GM12878 (cell line): ENCODE data around the gene SULT6B1. TPM values are rescaled to one million over a fixed set of nuclear protein-coding genes. Genes with fewer than 3 reads are reported as not detected.

Experiments used
- ATAC-seq: fragments of 200-7000 bp; cut with Tn5 transposase; 3 replicates; pipeline ENCODE4 v1.9.1; 2020; ENCODE audit warnings: mild to moderate bottlenecking, moderate library complexity
- BruUV-seq: library from RNA; stranded (reverse); fragments of 400-500 nt; replicated peaks from 2 replicates; lab custom pipeline; 2021; lab: Mats Ljungman, UMichigan
- CTCF ChIA-PET: fragments of 300-600 bp; sonication (Branson Sonifier 250); formaldehyde crosslinking; extraction: SDS; loops from one replicate; lab custom pipeline; 2021; ENCODE audit warnings: inconsistent platforms; lab: Yijun Ruan, JAX
- POLR2A ChIA-PET: fragments of 350-600 bp; formaldehyde crosslinking; extraction: SDS; loops from one replicate; lab custom pipeline; 2021; ENCODE audit warnings: inconsistent platforms; lab: Charles Lee
- RAD21 ChIA-PET: fragments of 300-600 bp; sonication (Branson Sonifier 250); formaldehyde crosslinking; loops from one replicate; lab custom pipeline; 2023; ENCODE audit warnings: antibody characterized with exemption; ENCODE audit not compliant: unreplicated experiment; lab: Charles Lee
- SMC1A ChIA-PET: fragments of 300-600 bp; sonication (Branson Sonifier 250); formaldehyde crosslinking; loops from one replicate; lab custom pipeline; 2023; ENCODE audit not compliant: unreplicated experiment, uncharacterized antibody; lab: Charles Lee
- DNase-seq: peaks from one replicate; pipeline ENCODE4 v3.0.0-alpha.2; 2011; ENCODE audit warnings: low read depth, low spot score
- FAIRE-seq: peaks from 3 replicates; lab custom pipeline; 2011; peaks lifted over from hg19 to GRCh38; lab: Jason Lieb, UNC
- H2AFZ ChIP-seq: 2 replicates; pipeline ENCODE4 v1.6.0; 2011; ENCODE audit warnings: low read depth, low read length, control low read depth; ENCODE audit not compliant: control insufficient read depth
- H3K27ac ChIP-seq: 2 replicates; pipeline ENCODE4 v1.5.1; 2011; ENCODE audit warnings: control low read depth; ENCODE audit not compliant: control insufficient read depth, insufficient read depth
- H3K27me3 ChIP-seq, 2 experiments: replicated peaks in 1 of 2; 2 replicates each; pipeline versions ENCODE4 v1.6.0 to v1.6.1; 2011; ENCODE audit warnings: low read length in 1 of 2; ENCODE audit not compliant: control insufficient read depth in 2 of 2, insufficient read depth in 2 of 2
- H3K36me3 ChIP-seq, 2 experiments: 2 replicates each; pipeline ENCODE4 v1.5.1; 2011; ENCODE audit warnings: low read length in 1 of 2; ENCODE audit not compliant: control insufficient read depth in 2 of 2, insufficient read depth in 2 of 2
- H3K4me1 ChIP-seq: 2 replicates; pipeline ENCODE4 v1.6.1; 2011; ENCODE audit warnings: mild to moderate bottlenecking, low read length, moderate library complexity, mixed read lengths; ENCODE audit not compliant: control insufficient read depth, insufficient read depth
- H3K4me2 ChIP-seq: 2 replicates; pipeline ENCODE4 v1.6.0; 2011; ENCODE audit warnings: control low read depth; ENCODE audit not compliant: control insufficient read depth, insufficient read depth
- H3K4me3 ChIP-seq: fragments of 200-600 bp; sonication (generic); 2 replicates; pipeline ENCODE4 v1.5.1; 2016
- H3K79me2 ChIP-seq: 2 replicates; pipeline ENCODE4 v1.6.0; 2011; ENCODE audit warnings: low read length; ENCODE audit not compliant: control insufficient read depth, insufficient read depth
- H3K9ac ChIP-seq: 2 replicates; pipeline ENCODE4 v1.8.0; 2011; ENCODE audit warnings: low read length, control low read depth, mixed read lengths; ENCODE audit not compliant: control insufficient read depth, insufficient read depth
- H3K9me3 ChIP-seq: replicated peaks from 3 replicates; pipeline ENCODE4 v1.5.1; 2011; ENCODE audit warnings: mild to moderate bottlenecking, low read length; ENCODE audit not compliant: control insufficient read depth, insufficient read depth
- H4K20me1 ChIP-seq: 2 replicates; pipeline ENCODE4 v1.6.0; 2011; ENCODE audit not compliant: control insufficient read depth, insufficient read depth
- BCL3 ChIP-seq: IDR thresholded peaks from 2 replicates; pipeline ENCODE4 v1.6.1; 2011; ENCODE audit warnings: borderline replicate concordance, low read depth, mild to moderate bottlenecking, moderate library complexity, low read length; ENCODE audit not compliant: insufficient read depth, poor library complexity, severe bottlenecking
- GABPA ChIP-seq: IDR thresholded peaks from 2 replicates; pipeline ENCODE4 v1.6.1; 2014; ENCODE audit warnings: antibody characterized with exemption, low read depth, mild to moderate bottlenecking, inconsistent platforms
- JUNB ChIP-seq: IDR thresholded peaks from 2 replicates; pipeline ENCODE4 v1.6.1; 2016; ENCODE audit warnings: antibody characterized with exemption, mild to moderate bottlenecking
- LARP7 ChIP-seq: fragments of 450-650 bp; IDR thresholded peaks from 2 replicates; pipeline ENCODE4 v1.6.1; 2017; ENCODE audit warnings: mild to moderate bottlenecking
- MXI1 ChIP-seq: fragments of 150-350 bp; IDR thresholded peaks from 2 replicates; pipeline ENCODE4 v1.6.1; 2011; ENCODE audit warnings: low read depth, mild to moderate bottlenecking, inconsistent platforms, low read length, improper control_type of control experiment
- POLR2AphosphoS5 ChIP-seq: IDR thresholded peaks from 2 replicates; pipeline ENCODE4 v1.6.1; 2011; ENCODE audit warnings: mild to moderate bottlenecking, low read length, inconsistent platforms
- RAD21 ChIP-seq: IDR thresholded peaks from 2 replicates; pipeline ENCODE4 v1.6.1; 2011; ENCODE audit warnings: mild to moderate bottlenecking, low read depth, low read length, moderate library complexity; ENCODE audit not compliant: insufficient read depth
- RCOR1 ChIP-seq: conservative IDR thresholded peaks from 2 replicates; pipeline ENCODE4 v1.6.1; 2012; ENCODE audit warnings: low read depth, low read length, improper control_type of control experiment
- YBX1 ChIP-seq: fragments of 450-650 bp; IDR thresholded peaks from 2 replicates; pipeline ENCODE4 v1.6.1; 2016; ENCODE audit warnings: antibody characterized with exemption
- WGBS: methylation state at CpG from one replicate; pipeline ENCODE4 v1.1.6; 2016; ENCODE audit warnings: low lambda C conversion rate; ENCODE audit not compliant: insufficient replicate concordance, insufficient coverage; ENCODE audit errors: missing lambda C conversion rate; 5-methylcytosine and 5-hydroxymethylcytosine counted together
- in situ Hi-C: fragments of 300-500 bp; cut with MboI; formaldehyde crosslinking; loops from 9 replicates; pipeline ENCODE4 v1.14.3; 2018; ENCODE audit warnings: mixed read lengths
- intact Hi-C: fragments of 100-400 bp; cut with micrococcal nuclease; formaldehyde crosslinking; loops from one replicate; pipeline ENCODE4 v1.14.2; 2022; ENCODE audit not compliant: unreplicated experiment
- polyA plus RNA-seq, 11 experiments: library from polyadenylated mRNA; depleted of rRNA in 4 of 11; unstranded in 6 of 11; stranded (reverse) in 5 of 11; fragments of >200 nt; fragmentation: Nextera tagmentation in 4 of 11; fragmentation: Illumina TruSeq in 1 of 11; extraction: Ambion mirVana in 4 of 11; extraction: Trizol in 1 of 11; gene quantifications; 1 replicate in 1 of 11; 2 replicates in 10 of 11; pipeline versions ENCODE4 v1.2.1 to v1.2.3, GENCODE V29; 2011 to 2016; ENCODE audit warnings: inconsistent platforms in 2 of 11, missing spikeins in 2 of 11, low read depth in 1 of 11
- total RNA-seq, 4 experiments: library from RNA; depleted of rRNA in 3 of 4; stranded (reverse); fragments of >200 nt in 3 of 4; fragmentation: Illumina TruSeq in 1 of 4; extraction: Trizol in 1 of 4; gene quantifications; 2 replicates each; pipeline versions ENCODE4 v1.2.1 to v1.2.3, GENCODE V29; 2013 to 2021
- TF ChIP-seq, protein P1 (sequence below), 3 experiments: IDR thresholded peaks in 2 of 3; conservative IDR thresholded peaks in 1 of 3; 2 replicates each; pipeline ENCODE4 v1.5.1; 2011; ENCODE audit warnings: low read depth in 3 of 3, low read length in 3 of 3, mild to moderate bottlenecking in 3 of 3, control low read depth in 2 of 3, moderate library complexity in 2 of 3, inconsistent platforms in 1 of 3, mixed read lengths in 1 of 3; ENCODE audit not compliant: control insufficient read depth in 2 of 3, insufficient read depth in 1 of 3; ENCODE audit errors: extremely low read depth in 1 of 3
- TF ChIP-seq, protein P2 (sequence below): fragments of 450-650 bp; formaldehyde crosslinking; IDR thresholded peaks from 2 replicates; pipeline ENCODE4 v1.4.0; 2020; ENCODE audit warnings: mild to moderate bottlenecking, moderate library complexity

The SULT6B1 gene
- total and polyA plus RNA-seq, 10 of the 15 experiments (the other 5 are each of a cell fraction or from before 2014, with no cell fraction given), result not detected

DNA sequence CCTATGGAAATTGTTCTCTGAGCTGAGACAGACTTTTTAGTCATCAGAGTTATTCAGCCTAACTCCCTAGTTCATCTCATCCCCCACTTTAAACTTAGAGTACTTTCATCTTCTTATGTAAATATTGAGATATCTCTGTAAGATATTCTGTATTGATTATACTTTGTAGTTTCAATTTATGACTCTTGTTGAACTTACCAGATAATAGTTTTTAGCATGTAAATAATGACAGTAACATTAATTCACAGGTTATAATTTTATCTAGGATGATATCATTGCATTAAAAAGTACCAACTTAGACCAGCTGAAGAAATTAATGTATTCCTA lies 16.9 kb downstream of the SULT6B1 start (continued):
- TF ChIP-seq, protein P1, sequence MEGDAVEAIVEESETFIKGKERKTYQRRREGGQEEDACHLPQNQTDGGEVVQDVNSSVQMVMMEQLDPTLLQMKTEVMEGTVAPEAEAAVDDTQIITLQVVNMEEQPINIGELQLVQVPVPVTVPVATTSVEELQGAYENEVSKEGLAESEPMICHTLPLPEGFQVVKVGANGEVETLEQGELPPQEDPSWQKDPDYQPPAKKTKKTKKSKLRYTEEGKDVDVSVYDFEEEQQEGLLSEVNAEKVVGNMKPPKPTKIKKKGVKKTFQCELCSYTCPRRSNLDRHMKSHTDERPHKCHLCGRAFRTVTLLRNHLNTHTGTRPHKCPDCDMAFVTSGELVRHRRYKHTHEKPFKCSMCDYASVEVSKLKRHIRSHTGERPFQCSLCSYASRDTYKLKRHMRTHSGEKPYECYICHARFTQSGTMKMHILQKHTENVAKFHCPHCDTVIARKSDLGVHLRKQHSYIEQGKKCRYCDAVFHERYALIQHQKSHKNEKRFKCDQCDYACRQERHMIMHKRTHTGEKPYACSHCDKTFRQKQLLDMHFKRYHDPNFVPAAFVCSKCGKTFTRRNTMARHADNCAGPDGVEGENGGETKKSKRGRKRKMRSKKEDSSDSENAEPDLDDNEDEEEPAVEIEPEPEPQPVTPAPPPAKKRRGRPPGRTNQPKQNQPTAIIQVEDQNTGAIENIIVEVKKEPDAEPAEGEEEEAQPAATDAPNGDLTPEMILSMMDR (IDR thresholded peaks at IDR 0.05 in 2 of 3, conservative IDR thresholded peaks at IDR 0.05 in 1 of 3; ENCODE audit: control insufficient read depth in 2 of 3, extremely low read depth in 1 of 3, insufficient read depth in 1 of 3, low read depth in 3 of 3, low read length in 3 of 3), result no peak
- no peak for TF ChIP-seq GABPA
- no peak for TF ChIP-seq JUNB
- TF ChIP-seq RCOR1, result no peak
- TF ChIP-seq, all 136 proteins: peak for 0

GRCh38 chr2:37168217-37168981 lies 20.1 kb downstream of the SULT6B1 start:
- intact Hi-C loops (loop anchor here (1.0 to 10.0 kb wide), 4 partner anchors 114 to 709 kb away; no protein-coding TSS in a partner anchor), in situ Hi-C loops (no loop called here)
- WGBS, result 27% methylated on average over 17 of the region's 17 CpGs
- ChIA-PET CTCF (interaction anchor here (0.6 to 3.4 kb wide), 45 partner anchors 8 to 1340 kb away, joined by 3 to 23 read pairs (median 4); partner anchors contain the start of genes EIF2AK2 and SULT6B1), SMC1A (interaction anchor here (0.8 to 2.2 kb wide), 14 partner anchors 10 to 709 kb away, joined by 3 to 10 read pairs (median 4); partner anchors contain the start of genes CEBPZ, EIF2AK2 and NDUFAF7), POLR2A (no interaction called here), RAD21 (interaction anchor here (1.0 to 2.0 kb wide), 5 partner anchors 12 to 709 kb away, joined by 3 to 7 read pairs (median 4); partner anchors contain the start of gene EIF2AK2)
- Histone ChIP-seq H3K27ac (no peak overlapping the region), H3K4me3 (no peak overlapping the region), H3K4me2 (no peak overlapping the region), H3K36me3 (no peaks in the 10 kb centered on the region), H4K20me1 (no peaks in the 10 kb centered on the region), H3K9me3 (no peaks in the 10 kb centered on the region; the same call in 1 of the 3 replicates), H3K27me3 (no peaks in the 10 kb centered on the region), H3K9ac (no peak overlapping the region), H2AFZ (no peak overlapping the region), H3K4me1 (no peaks in the 10 kb centered on the region), H3K79me2 (no peaks in the 10 kb centered on the region)
- peak; percentile 92 for FAIRE-seq
- no peak for DNase-seq
- ATAC-seq, result peak; percentile 91
- no TSS peak for BruUV-seq
- TF ChIP-seq, protein P2, sequence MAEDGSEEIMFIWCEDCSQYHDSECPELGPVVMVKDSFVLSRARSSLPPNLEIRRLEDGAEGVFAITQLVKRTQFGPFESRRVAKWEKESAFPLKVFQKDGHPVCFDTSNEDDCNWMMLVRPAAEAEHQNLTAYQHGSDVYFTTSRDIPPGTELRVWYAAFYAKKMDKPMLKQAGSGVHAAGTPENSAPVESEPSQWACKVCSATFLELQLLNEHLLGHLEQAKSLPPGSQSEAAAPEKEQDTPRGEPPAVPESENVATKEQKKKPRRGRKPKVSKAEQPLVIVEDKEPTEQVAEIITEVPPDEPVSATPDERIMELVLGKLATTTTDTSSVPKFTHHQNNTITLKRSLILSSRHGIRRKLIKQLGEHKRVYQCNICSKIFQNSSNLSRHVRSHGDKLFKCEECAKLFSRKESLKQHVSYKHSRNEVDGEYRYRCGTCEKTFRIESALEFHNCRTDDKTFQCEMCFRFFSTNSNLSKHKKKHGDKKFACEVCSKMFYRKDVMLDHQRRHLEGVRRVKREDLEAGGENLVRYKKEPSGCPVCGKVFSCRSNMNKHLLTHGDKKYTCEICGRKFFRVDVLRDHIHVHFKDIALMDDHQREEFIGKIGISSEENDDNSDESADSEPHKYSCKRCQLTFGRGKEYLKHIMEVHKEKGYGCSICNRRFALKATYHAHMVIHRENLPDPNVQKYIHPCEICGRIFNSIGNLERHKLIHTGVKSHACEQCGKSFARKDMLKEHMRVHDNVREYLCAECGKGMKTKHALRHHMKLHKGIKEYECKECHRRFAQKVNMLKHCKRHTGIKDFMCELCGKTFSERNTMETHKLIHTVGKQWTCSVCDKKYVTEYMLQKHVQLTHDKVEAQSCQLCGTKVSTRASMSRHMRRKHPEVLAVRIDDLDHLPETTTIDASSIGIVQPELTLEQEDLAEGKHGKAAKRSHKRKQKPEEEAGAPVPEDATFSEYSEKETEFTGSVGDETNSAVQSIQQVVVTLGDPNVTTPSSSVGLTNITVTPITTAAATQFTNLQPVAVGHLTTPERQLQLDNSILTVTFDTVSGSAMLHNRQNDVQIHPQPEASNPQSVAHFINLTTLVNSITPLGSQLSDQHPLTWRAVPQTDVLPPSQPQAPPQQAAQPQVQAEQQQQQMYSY (CRISPR knock-in tag), result no peak
- TF ChIP-seq YBX1 (no peak), POLR2AphosphoS5 (no peak), BCL3 (no peak), MXI1 (no peak), LARP7 (no peak), RAD21 (peak; percentile 73)
